OCI-LY7 (cell line): ENCODE measurements around the gene APOC3.

Experiments
- EZH2phosphoT487 ChIP-seq: fragments of 200-600 bp; sonication (generic); IDR thresholded peaks from 2 replicates; pipeline ENCODE4 v1.6.1; 2018; ENCODE audit warnings: low read depth, borderline replicate concordance, mild to moderate bottlenecking, mixed run types, antibody characterized with exemption, low read length, moderate library complexity, mixed read lengths
- TF ChIP-seq, protein P1 (sequence below): fragments of 200-600 bp; sonication (generic); conservative IDR thresholded peaks from 2 replicates; pipeline ENCODE4 v1.5.1; 2014; ENCODE audit warnings: mild to moderate bottlenecking, antibody characterized with exemption, low read length, moderate library complexity, mixed read lengths

DNA sequence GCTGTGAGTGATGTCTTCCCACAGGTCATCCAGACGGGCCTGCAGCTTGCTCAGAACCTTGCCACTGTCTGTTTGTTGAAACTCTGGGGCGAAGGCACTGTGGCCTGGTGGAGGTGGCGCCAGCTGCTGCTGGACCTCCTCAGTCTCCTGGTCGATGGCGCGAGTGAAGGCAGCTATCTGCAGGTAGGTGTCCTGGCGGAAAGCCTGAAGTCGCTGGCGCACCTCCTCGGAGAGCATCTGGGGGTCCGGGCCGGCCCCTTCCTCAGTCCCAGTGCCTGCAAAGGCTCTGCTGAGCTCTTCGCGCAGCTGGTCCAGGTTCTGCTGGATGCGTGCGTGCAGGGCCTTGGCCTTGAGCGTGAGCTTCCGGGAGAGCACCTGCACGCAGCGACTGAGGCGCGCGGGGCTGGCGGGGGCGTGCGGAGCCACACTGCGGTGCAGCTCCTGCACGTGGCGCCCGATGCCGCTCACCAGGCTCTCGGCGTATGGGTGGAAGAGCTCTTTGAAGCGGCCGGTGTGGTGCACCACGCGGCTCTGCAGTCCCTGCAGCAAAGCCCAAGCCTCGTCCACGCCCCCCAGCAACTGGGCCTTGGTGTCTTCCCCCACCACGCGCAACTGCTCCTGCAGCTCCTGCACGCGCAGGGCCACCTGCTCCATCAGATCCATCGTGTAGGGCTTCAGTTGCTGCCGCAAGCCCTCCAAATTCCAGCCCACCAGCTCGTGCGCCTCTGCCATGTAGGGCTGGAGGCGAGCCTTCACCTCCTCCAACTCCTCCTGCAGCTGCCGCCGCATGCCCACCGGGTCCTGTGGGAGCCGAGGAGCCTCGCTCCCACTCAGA lies 39.3 kb upstream of the APOC3 start:
- TF ChIP-seq EZH2phosphoT487 = no peak
- TF ChIP-seq, protein P1, sequence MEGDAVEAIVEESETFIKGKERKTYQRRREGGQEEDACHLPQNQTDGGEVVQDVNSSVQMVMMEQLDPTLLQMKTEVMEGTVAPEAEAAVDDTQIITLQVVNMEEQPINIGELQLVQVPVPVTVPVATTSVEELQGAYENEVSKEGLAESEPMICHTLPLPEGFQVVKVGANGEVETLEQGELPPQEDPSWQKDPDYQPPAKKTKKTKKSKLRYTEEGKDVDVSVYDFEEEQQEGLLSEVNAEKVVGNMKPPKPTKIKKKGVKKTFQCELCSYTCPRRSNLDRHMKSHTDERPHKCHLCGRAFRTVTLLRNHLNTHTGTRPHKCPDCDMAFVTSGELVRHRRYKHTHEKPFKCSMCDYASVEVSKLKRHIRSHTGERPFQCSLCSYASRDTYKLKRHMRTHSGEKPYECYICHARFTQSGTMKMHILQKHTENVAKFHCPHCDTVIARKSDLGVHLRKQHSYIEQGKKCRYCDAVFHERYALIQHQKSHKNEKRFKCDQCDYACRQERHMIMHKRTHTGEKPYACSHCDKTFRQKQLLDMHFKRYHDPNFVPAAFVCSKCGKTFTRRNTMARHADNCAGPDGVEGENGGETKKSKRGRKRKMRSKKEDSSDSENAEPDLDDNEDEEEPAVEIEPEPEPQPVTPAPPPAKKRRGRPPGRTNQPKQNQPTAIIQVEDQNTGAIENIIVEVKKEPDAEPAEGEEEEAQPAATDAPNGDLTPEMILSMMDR = no peak
